HepG2 (cell line): Measurements from ENCODE around the gene SERTAD3.

Source experiments
- FOXP1 ChIP-seq, 2 experiments: fragments of 450-650 bp in 1 of 2; IDR thresholded peaks; 2 replicates each; pipeline ENCODE4 v1.6.1; 2017 to 2018; ENCODE audit warnings: antibody characterized with exemption in 1 of 2
- HMGA1 ChIP-seq: sonication (generic); formaldehyde crosslinking; conservative IDR thresholded peaks from 2 replicates; pipeline ENCODE4 v1.4.0; 2020; ENCODE audit warnings: missing genetic modification reagents
- KLF16 ChIP-seq, 2 experiments: sonication (generic) in 1 of 2; formaldehyde crosslinking in 1 of 2; IDR thresholded peaks; 2 replicates each; pipeline versions ENCODE4 v1.6.1 to v1.8.0; 2016 to 2023; ENCODE audit warnings: missing genetic modification reagents in 2 of 2, missing compliant biosample characterization in 1 of 2
- NFYB ChIP-seq: sonication (generic); formaldehyde crosslinking; IDR thresholded peaks from 2 replicates; pipeline ENCODE4 v1.4.0; 2020; ENCODE audit warnings: missing genetic modification reagents
- NR3C1 ChIP-seq: sonication (generic); formaldehyde crosslinking; IDR thresholded peaks from 2 replicates; pipeline ENCODE4 v1.4.0; 2020; ENCODE audit warnings: missing genetic modification reagents
- SMAD1 ChIP-seq: sonication (generic); formaldehyde crosslinking; IDR thresholded peaks from 2 replicates; pipeline ENCODE4 v1.4.0; 2020; ENCODE audit warnings: missing genetic modification reagents, low read depth, mild to moderate bottlenecking, borderline replicate concordance
- USF2 ChIP-seq, 2 experiments: sonication (generic) in 1 of 2; formaldehyde crosslinking in 1 of 2; IDR thresholded peaks; 2 replicates each; pipeline versions ENCODE4 v1.5.1 to v1.6.1; 2011 to 2020; ENCODE audit warnings: borderline replicate concordance in 1 of 2, low read depth in 1 of 2, low read length in 1 of 2, mild to moderate bottlenecking in 1 of 2, missing genetic modification reagents in 1 of 2, moderate library complexity in 1 of 2

- TF ChIP-seq NFYB (CRISPR knock-in tag) (0 out of 2 replicates have a peak, but pooled peaks have one; percentile 5), FOXP1 (IDR thresholded peaks at IDR 0.05) (no peak), FOXP1 (CRISPR knock-in tag; IDR thresholded peaks at IDR 0.05) (no peak), HMGA1 (CRISPR knock-in tag) (no peak), SMAD1 (CRISPR knock-in tag) (peak; percentile 70; the same call in 1 of the 2 replicates), KLF16 (CRISPR knock-in tag; IDR thresholded peaks at IDR 0.05) (peak in 1 of 2 experiments; percentile 60; a peak in 1 of 4 replicates), USF2 (IDR thresholded peaks at IDR 0.05; ENCODE audit: low read depth, low read length) (no peak), USF2 (CRISPR knock-in tag; IDR thresholded peaks at IDR 0.05; ENCODE audit: borderline replicate concordance) (peak; percentile 97), NR3C1 (CRISPR knock-in tag) (no peak)
Observed at GRCh38 chr19:40420766-40421765, 23.1 kb downstream of the SERTAD3 start.
